Medulla oblongata (tissue), 1 donor: ENCODE data around the gene SLC22A23.

Source experiments
- DNase-seq: peaks from one replicate; pipeline ENCODE4 v3.0.0-alpha.2; 2015; ENCODE audit errors: extremely low spot score

SLC22A23 gene

DNA sequence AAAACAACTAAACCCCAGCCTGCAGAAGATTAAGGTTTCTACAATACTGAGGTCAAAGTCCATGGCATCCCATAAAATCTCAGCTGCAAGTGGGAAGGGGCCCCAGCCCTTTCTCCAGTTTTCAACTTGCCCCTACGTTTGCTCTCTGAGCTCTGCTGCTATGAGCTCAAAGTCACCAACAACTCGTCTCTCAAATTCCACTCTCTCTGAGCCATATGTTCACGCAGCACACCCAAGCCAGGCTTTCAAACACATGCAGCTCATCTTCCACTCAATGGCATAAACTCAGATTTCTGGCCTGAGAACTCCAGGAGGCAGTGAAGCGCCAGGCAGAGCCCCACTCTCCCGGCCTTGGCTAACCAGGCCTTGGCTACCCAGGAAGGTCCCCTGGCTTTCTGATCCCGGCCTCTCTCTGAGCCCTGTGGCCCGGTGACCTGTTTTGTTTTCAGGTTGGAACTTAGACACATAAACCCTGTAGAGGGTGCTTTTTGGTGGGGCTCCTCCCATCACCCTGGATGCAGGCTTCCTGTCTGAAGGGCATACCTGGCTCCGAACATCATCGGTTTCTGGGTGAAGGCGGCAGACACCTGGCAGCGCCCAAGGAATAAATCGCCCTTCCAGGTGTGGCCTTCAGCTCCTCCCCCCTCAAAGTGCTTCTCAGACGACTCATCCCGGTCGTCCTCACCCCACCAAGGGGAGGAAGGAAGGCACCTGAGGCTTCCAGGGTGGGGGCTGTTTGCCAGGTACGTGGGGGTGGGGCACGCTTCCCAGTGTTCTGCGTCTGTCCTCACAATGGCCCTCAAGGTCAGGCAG, 12.4 kb downstream of the SLC22A23 start:
- no peak for DNase-seq

DNA sequence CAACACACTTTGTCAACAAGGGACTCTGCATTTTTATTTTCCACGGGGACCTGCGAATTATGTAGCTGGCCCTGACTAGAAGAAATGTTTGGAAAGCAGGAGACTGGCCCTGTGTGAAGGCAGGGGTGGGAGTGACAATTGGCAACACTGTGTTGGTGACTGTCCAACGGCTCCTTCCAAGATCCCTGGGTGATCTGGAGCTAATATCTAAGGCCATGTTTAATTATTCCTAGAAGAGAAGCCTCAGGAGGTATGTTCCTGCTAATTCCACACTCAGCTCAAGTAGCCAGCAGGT, 13.7 kb downstream of the SLC22A23 start:
- DNase-seq: no peak

DNA sequence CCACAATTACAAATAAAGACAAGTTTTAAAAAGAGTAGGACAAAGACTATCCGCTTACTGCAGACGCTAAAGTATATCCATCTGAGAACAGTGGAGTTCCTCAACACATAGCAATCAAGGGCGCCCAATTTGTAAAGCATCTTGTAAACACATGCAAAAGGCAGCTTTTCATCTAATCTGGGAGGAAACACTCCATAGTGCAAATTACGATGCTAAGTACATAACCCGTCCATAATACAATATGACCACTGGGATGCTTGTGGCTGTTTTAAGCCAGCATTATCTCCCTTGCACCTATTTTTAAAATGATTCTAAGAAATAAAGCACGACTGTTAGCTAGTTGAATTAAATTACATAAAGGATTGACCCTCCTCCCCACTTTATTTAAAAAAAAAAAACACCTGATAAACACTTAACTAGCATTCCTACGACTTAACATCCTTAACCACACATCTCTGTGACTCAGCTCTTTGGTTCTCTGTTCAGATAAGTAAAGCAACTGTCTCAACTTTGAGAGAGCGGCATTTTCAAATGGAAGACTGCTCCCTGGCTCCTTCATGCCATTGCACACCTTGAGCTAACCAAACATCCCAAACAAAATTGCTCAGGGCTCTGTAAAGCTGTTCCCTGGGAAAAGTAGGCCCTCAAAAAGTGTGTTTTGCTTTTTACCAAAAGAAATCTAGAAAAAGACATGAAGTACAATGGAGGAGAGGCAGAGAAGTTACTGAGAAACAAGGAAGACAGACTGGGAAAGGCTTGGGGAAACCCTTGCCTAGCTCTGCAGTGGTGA, 14.2 kb downstream of the SLC22A23 start:
- no peak for DNase-seq

DNA sequence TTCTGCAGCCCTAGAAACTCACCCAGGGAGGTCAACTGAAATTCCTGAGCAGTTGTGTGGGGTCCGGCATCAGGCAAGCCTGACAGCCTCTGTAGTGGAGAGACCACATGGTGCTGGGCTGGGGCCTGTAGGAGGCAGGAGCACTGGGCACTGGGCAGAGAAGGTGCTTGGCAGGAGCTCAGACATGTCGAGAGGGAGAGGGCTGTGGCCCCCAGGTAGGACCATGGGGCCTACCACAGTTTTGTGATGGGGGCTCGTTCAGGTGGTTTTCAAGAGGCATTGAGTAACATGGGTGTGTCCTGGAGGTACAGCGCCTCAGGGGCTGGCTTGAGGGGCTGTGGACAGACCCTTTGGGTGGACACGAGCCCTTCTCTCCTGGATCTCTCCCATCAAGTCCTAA, 15.9 kb downstream of the SLC22A23 start:
- DNase-seq: no peak

DNA sequence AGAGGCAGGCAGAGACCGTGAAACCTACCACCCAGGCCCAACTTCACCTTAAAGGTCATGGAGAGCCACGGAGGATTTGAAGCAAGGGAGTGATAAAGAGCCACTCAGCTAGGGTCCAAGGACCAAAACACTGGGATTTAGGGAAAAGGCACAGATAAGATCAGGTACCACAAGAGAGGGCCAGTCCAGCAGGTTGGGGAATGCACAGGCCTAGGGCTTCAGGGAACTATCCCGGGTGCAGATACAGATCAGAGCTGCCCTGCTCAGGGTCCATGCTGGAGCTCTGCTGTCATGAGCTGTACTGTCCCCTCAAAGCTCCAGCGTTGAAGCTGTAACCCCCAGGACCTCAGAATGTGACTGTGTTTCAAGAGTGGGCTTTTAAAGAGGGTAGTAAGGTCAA, 16.9 kb downstream of the SLC22A23 start:
- DNase-seq: no peak

DNA sequence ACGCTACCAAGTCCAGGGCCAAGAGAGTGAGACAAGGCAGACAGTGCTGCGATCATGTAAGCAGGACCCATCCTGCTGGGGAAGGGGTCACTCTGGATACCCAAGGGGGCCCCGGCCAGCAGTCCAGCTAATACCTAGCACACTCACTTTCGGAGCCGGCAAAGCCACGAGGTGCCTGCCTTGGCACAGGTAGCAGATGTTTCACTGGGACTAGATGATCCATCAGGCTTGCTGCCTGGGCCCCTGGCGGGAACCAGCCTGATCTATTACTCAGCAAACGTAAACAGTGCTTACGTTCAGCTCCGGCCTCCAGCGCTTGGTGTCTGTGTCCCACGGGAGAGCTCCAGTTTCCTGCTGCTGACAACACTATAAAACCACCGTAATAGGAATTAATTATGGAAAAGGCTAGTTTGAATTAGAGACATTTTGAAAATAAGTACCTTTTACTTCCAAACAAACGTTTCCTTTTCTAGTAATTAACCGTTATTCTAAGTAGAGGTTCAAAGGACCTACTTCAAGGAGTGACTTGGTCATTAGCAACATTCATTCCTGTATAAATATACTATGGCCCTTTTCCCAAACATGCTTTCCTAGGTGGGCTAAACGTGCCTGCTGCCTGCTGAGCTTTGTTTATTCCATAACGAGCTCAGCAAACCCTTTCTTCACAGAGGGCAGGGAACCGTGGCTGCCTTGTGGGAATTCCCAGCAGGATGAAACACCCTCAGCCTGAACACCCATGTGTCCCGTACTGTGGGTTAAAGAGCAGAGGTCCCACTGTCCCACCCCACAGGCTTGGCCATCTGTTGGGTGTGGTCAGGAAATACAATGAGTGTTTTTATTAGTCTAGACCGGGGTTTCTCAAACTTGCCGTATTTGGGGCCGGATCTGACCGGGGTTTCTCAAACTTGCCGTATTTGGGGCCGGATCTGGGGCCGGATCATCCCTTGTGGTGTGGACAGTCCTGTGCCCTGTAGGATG, 18.4 kb downstream of the SLC22A23 start:
- no peak for DNase-seq

DNA sequence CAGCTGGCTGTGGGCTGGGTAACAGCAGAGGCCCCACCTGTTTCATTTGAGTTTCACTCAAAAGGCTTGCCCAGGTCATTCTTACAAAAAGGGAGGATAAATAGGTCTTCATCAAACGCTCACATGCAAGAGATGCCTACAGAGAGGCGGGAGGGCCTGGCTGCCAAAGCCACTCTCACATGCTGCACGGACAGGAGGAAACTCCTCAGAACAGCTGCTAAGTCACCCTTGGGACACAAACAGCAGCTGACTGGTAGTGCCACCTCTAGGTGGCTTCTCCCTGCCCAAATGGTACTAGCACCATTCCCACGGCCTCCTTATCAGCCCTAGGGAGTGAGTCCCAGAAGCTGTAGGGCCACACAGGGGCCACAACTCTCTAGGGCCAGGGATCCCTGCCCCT, 23.8 kb downstream of the SLC22A23 start:
- DNase-seq: no peak

DNA sequence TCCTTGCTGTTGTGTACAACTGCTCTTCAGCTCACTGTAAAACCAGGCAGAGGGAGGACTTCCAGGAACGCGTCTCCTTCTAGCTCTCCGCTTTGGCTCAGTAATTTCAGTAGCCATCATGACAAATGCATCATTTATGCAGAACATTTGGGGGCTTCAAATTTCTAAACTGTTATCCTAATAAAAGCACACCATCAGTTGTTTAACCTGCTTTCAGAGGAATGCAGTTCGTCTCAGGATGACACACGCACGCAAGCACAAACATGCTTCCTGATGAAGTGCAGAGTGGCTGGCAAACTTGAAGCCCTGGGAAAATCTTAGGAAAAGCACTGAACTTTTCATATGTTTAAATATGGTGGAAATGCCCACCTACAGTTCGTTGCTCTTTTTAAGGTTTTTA, 24.4 kb downstream of the SLC22A23 start:
- no peak for DNase-seq

DNA sequence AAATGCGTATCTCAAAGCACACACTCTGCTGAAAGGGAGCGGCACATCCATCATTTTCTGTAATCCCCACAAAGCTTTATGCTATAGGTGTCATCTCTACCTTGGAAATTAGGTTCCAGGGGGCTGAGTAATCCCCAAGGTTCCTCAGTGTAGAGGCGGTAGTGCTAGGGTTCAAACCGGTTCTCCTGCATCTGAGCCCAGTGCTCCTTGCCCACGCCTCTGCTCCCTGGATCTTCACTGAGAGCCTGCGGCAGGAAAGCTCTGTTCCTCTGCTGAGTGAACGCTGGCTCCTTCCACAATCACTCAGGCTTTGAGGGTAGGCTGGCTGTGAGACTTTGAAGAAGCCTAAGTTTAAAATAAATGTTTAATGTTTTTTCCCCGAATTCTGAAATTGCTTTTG, 24.9 kb downstream of the SLC22A23 start:
- DNase-seq: no peak

DNA sequence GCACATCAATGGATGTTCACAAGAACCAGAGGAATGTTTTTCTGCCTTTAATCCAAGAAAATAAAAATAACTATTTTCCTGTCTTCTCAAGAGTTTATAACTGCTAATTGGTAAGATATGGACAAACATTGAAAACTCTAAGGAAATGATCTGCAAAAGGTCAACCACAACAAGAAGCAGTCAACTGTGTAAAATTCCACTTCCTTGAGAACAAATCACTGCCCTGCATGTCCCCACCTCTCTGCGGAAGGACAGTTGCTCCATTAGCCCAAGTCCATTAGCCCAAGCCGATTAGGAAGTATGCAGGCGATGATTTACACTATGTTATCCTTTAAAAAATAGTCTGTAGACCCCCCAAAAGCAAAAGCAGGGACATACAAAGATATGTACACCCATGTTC, 27.6 kb downstream of the SLC22A23 start:
- DNase-seq: no peak

DNA sequence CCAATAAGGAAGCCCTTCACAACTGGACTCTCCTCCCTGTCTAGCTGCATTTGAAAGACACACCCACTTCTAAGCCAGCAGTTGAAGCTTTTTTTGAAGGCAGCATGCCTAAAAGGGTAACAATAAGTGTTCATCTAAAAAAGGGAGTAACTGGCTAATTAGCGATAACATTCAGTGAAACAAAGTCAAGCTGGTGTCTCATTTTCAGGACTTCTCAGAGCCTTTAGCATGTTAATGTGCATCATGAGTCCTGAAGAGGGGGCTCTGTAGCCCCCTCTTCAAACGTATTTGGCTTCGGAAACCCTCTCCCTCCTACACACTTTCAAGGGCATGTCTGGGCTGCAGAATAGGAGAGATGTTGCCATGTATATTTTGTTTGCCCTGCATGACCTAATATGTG, 28.1 kb downstream of the SLC22A23 start:
- no peak for DNase-seq

DNA sequence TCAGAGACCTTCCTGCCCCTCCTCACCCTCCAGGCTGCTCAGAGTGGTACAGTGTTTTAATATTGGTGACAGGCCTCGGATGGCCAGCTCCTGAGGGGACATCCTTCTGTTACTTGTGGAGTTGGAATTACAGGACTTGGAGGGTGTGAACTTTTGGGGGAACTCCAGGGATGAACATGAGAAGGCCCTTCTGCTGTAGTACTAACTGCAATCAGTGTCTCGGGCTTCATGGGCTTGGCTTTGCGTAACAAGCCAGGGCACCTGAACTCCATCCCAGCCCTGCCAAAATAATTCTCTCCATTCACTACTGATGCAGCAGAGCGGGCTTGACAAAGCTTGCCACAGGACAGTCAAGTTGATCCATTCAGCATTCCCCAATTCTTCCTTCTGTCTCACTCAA, 28.6 kb downstream of the SLC22A23 start:
- DNase-seq: no peak

DNA sequence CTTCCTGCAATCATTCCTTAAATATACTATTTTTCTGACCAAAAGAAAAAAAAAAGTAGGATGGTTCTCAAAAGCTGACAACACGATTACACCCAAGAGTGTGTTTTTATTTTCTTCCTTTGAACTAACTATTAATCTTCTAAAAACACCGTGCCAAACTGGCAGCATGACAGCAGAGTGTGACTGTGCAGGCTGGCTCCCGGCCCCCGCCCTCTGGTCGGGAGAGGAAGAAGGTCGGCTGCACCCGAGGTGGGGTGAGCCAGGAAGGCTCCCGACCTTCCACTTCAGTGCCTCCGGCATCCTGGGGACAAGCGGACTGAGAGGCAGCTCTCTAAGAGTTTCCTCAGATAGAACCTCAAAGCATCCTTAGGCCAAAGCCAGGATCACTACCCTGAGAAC, 29.2 kb downstream of the SLC22A23 start:
- no peak for DNase-seq

DNA sequence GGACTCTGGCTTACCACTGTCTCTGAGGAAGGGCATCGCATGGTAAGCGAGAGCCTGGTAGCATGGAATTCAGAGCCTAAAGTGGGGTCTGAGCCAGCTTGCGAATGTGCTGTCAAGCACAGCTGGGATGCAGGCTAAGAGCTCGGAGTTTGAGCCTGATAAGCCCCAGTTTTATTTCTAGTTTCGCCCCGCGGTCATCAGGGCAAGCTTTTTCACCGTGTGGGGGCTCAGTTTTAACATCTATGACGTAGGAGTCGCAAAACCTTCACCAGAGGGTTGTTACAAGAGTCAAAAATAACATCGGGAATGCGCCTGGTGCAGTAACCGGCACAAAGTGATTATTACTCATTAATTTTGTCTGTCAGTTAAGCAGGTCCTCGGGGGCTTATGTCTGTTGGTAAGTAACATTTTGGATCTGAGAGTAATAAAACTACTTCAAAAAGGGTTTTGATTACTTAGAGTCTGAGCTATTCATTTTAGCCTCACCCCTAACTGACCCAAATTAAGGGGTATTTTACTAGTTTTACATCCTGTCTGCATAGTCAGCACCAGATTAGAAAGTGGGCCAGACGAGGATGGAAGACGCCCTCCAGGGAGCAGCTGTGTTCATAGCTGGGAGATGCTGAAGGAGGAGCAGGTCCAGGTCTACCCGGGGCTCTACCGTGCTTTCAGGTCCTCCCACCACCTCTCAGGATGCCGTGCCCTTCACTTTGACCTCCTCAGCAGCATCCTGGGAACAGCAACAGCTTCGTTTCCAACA, 29.7 kb downstream of the SLC22A23 start:
- no peak for DNase-seq

DNA sequence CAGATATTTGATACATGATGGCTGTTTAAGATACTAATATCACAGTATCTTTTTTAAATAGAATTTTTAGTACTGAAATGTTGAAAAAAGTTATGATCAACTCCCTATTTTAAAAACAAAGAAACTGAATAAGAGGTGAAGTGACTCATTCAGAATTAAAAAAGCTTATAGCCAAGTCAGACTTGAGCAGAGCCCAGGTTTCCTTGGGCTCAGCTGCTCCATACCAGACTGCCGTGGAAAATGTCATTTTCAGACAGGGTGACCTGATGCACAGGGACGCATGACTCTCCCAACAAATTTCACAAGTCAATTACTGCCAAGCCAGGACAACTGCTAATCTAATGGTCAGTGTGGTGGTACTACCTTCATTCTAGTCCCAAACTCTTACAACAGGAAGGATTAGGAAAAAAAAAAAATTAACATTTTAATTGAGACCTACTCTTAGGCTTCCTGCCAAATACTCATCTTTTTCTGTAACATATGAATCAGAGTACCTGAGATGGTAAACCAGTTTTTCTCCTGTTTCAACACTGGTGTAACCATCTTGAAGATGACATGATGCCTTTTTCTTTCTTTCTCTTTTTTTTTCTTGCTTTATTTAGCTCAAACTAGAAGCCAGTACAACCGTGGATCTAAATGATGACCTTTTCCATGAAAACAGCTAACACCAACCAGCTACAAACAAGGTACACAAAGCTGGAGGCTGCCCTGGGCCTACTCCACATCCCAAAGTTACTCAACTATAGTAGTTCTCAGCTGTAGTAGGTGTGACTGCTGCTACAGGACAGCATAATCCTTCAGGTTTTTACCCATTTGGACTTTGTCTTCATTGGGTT, 30.5 kb downstream of the SLC22A23 start:
- no peak for DNase-seq

DNA sequence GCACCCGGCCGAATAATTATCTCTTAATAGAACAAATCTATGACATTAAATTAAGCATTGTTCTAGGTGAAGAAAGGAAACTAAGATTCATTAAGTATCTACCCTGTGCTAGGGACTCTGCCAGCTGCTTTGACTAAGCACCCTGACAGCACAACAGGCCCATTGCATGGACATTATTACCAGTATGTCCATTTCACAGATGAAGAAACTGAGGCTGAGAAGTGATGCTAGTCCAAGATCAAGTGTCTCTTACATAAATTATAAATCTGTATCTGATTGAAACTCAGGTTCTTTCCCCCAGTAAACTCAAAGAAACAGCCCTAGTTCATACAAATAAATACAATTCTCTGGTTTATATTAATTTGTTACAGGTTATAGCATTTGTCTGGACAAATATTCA, 31.3 kb downstream of the SLC22A23 start:
- no peak for DNase-seq

DNA sequence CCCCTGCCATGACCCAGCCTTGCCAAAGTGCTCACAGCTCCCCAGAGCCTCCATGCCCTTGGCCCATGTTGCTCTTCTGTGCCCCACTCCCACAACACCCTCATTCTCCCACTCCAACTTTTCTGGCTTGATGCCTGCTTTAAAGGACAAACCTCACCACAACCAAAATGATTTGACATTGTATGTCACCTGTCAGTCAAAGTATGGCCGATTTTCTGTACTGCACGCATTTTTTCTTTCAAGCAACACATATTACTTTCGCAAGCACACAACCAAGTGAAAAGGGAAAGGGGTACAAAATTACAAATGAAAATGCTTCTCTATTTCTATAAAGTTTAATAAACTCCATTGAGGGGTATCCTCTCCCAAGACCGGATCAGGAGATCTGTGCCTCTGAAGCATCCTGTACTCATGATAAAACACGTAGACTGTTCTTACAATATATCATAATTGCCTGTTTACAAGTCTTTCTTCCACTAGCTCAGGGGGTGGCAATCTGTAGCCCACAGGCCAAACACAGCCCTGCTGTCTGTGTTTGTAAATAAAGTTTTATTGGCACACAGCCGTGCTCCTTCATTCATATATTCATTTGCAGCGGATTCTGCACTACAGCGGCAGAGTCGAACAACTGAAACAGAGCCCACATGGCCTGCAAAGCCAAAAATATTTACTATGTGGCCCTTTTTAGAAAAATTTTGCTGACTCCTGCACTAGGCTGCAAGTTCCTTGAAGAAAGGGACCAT, 32.5 kb downstream of the SLC22A23 start:
- DNase-seq: no peak

DNA sequence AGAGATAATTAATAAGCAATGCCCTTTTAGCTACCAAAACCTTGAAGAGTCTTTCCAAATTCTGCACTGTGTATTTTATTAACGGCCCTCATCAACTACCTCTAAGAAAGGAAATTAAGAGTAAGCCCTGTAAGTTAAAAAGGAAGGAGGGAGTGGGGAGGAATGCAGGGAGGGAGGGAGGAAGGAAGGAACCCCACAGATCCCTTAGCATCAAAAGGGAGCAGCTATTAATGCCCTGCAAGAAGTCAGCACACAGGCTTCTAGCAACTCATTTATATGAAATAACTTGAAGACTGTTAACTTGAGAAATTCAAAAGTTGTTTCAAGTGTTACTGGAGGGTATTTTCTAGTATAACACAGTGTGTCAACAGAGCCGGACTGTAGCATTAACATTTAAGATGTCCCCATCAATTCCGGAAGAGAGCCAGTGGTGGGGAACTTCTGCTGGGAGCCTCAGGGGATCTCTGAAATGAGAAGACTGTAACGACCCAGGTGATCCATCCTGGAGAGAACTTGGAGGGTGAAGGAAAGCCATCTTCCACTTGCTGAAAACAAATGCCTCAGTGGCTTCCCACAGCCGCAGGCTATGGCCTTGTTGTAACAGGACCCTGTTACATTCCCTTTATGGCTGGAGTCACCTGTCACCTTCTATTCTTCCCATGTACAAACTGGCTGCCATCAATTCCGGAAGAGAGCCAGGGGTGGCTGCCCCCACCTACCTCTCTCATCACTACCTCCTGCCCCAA, 33.2 kb downstream of the SLC22A23 start:
- no peak for DNase-seq

DNA sequence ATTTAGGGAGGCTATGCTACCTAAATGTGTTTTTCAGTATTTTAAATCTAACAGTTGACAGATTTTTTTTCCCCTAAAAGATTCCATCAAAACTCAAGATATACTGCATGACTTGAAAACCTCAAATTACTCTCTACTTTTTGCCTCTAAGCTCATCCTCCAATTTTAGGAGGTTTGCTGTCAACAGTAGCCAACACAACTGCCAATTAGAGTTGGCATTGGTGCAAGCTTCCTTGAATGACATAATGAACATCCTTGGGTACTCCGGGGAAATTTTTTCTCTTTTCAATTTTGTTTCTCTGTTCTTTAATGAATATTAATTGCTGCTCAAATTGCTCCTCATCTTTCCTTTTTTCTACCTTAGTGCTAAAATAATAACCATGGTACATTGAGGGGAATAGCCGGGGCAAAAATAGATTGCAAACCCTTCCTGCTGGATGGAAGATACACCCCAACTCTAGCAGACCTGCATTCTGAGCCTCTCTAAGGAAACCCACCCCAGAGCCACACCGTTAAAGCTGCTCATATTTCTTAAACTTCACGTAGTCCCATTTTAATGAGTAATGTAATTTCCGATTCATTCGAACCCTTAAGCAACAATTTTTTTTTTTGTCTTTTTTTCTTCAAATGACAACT, 34.3 kb downstream of the SLC22A23 start:
- DNase-seq: peak; percentile 73
